GM12873 (cell line): ENCODE measurements around the gene OR6C3.

Experiments used
- CTCF ChIP-seq: IDR thresholded peaks from 2 replicates; pipeline ENCODE4 v1.5.1; 2012; ENCODE audit warnings: low read depth, mild to moderate bottlenecking, moderate library complexity, low read length, control low read depth; ENCODE audit not compliant: insufficient read depth; ENCODE audit errors: missing control alignments

The OR6C3 gene

GRCh38 chr12:55330446-55330845 is at the start of gene OR6C3:
Gene OR6C3 (plus strand): TSS chr12:55330746. CDS start chr12:55331701, 955 bp downstream.
- no peak for TF ChIP-seq CTCF

- no peak for TF ChIP-seq CTCF
Observed at GRCh38 chr12:55280991-55281390, 49.6 kb upstream of the OR6C3 start.

GRCh38 chr12:55289999-55290398 is 40.5 kb upstream of the OR6C3 start:
- no peak for TF ChIP-seq CTCF

- TF ChIP-seq CTCF: no peak
Observed at GRCh38 chr12:55296469-55296868, 34.1 kb upstream of the OR6C3 start, which contains the start of gene OR6C6. Gene OR6C6 (minus strand): TSS chr12:55296569. CDS start chr12:55295232, 1,337 bp downstream.

- TF ChIP-seq CTCF: no peak
Observed at GRCh38 chr12:55314043-55314442, 16.5 kb upstream of the OR6C3 start, which contains the start of gene OR6C1. Gene OR6C1 (plus strand): TSS chr12:55314343. CDS start chr12:55320600, 6,257 bp downstream.

- no peak for TF ChIP-seq CTCF
Observed at GRCh38 chr12:55320201-55320600, 10.3 kb upstream of the OR6C3 start.

- TF ChIP-seq CTCF: no peak
Observed at GRCh38 chr12:55336002-55336401, 5.5 kb downstream of the OR6C3 start.

- no peak for TF ChIP-seq CTCF
Observed at GRCh38 chr12:55362675-55363074, 32.1 kb downstream of the OR6C3 start, which contains the start of gene OR6C75. Gene OR6C75 (plus strand): TSS chr12:55362975. CDS start chr12:55365111, 2,136 bp downstream.
